Keratinocyte (primary cell): ENCODE results near the gene RSKR. TPM values are rescaled to one million over a fixed set of nuclear protein-coding genes. Genes with fewer than 3 reads are reported as not detected.
"Not testable (repeated sequence)": the region's sequence is repeated elsewhere in the genome, so short reads cannot be mapped to it uniquely, and the experiment has no call there.

ENCODE experiments used
- DNase-seq: peaks from one replicate; pipeline ENCODE4 v3.0.0-alpha.2; 2011; ENCODE audit warnings: low read depth, missing footprints, low spot score
- FAIRE-seq: peaks from 2 replicates; lab custom pipeline; 2011; peaks lifted over from hg19 to GRCh38; lab: Jason Lieb, UNC
- H2AFZ ChIP-seq: 2 replicates; pipeline ENCODE4 v1.6.0; 2012; ENCODE audit warnings: low read length, control low read depth, inconsistent platforms; ENCODE audit not compliant: control insufficient read depth
- H3K27ac ChIP-seq: 2 replicates; pipeline ENCODE4 v1.5.1; 2011; ENCODE audit warnings: low read length; ENCODE audit not compliant: control insufficient read depth, insufficient read depth
- H3K27me3 ChIP-seq: 3 replicates; pipeline ENCODE4 v1.6.0; 2011; ENCODE audit warnings: low read length; ENCODE audit not compliant: control insufficient read depth, insufficient read depth; ENCODE audit errors: extremely low read depth
- H3K36me3 ChIP-seq, 2 experiments: 2 replicates in 1 of 2; 3 replicates in 1 of 2; pipeline ENCODE4 v1.5.1; 2011; ENCODE audit warnings: low read length in 2 of 2, mild to moderate bottlenecking in 1 of 2; ENCODE audit not compliant: control insufficient read depth in 2 of 2, insufficient read depth in 2 of 2; ENCODE audit errors: extremely low read depth in 1 of 2
- H3K4me1 ChIP-seq: 3 replicates; pipeline ENCODE4 v1.5.1; 2011; ENCODE audit warnings: low read length; ENCODE audit not compliant: control insufficient read depth, insufficient read depth; ENCODE audit errors: extremely low read depth
- H3K4me2 ChIP-seq: 3 replicates; pipeline ENCODE4 v1.6.0; 2011; ENCODE audit warnings: low read depth, low read length; ENCODE audit not compliant: control insufficient read depth, insufficient read depth; ENCODE audit errors: extremely low read depth
- H3K4me3 ChIP-seq, 3 experiments: fragments of 200-600 bp in 1 of 3; sonication (generic) in 1 of 3; 2 replicates in 2 of 3; 3 replicates in 1 of 3; pipeline ENCODE4 v1.5.1; 2011 to 2016; ENCODE audit warnings: low read length in 3 of 3, mild to moderate bottlenecking in 3 of 3, control low read depth in 2 of 3, inconsistent platforms in 1 of 3, low read depth in 1 of 3, mixed read lengths in 1 of 3, mixed run types in 1 of 3, moderate library complexity in 1 of 3; ENCODE audit not compliant: control insufficient read depth in 2 of 3, insufficient read depth in 2 of 3; ENCODE audit errors: extremely low read depth in 1 of 3
- H3K79me2 ChIP-seq: 2 replicates; pipeline ENCODE4 v1.6.0; 2012; ENCODE audit warnings: low read length; ENCODE audit not compliant: control insufficient read depth, insufficient read depth
- H3K9ac ChIP-seq: 3 replicates; pipeline ENCODE4 v1.6.0; 2011; ENCODE audit warnings: low read length; ENCODE audit not compliant: control insufficient read depth, insufficient read depth; ENCODE audit errors: extremely low read depth
- H3K9me1 ChIP-seq: 3 replicates; pipeline ENCODE4 v1.6.0; 2011; ENCODE audit warnings: low read length; ENCODE audit not compliant: control insufficient read depth, insufficient read depth; ENCODE audit errors: extremely low read depth
- H3K9me3 ChIP-seq: 2 replicates; pipeline ENCODE4 v1.5.1; 2012; ENCODE audit warnings: low read depth, low read length; ENCODE audit not compliant: control insufficient read depth
- H4K20me1 ChIP-seq: 3 replicates; pipeline ENCODE4 v1.6.0; 2011; ENCODE audit warnings: low read length; ENCODE audit not compliant: control insufficient read depth, insufficient read depth; ENCODE audit errors: extremely low read depth
- EZH2 ChIP-seq: IDR thresholded peaks from one replicate; pipeline ENCODE4 v1.6.1; 2012; ENCODE audit warnings: inconsistent platforms, mild to moderate bottlenecking, low read length, moderate library complexity
- dilution Hi-C: fragments of 300-500 bp; cut with MboI; formaldehyde crosslinking; loops from one replicate; pipeline ENCODE4 v1.7.0; 2020; ENCODE audit warnings: low sequenced_read_pairs; ENCODE audit not compliant: extremely low pct_ligation_motif_present
- polyA plus RNA-seq, 5 experiments: library from polyadenylated mRNA; depleted of rRNA in 3 of 5; stranded (reverse) in 3 of 5; stranded (forward) in 1 of 5; unstranded in 1 of 5; fragments of >200 nt; gene quantifications; 1 replicate in 1 of 5; 2 replicates in 3 of 5; 3 replicates in 1 of 5; pipeline versions ENCODE4 v1.2.1 to v1.2.3, GENCODE V29; 2011 to 2012; ENCODE audit warnings: missing spikeins in 2 of 5, low read depth in 1 of 5, low replicate concordance in 1 of 5
- TF ChIP-seq, protein P1 (sequence below), 3 experiments: IDR thresholded peaks in 1 of 3; conservative IDR thresholded peaks in 1 of 3; optimal IDR thresholded peaks in 1 of 3; 2 replicates in 2 of 3; 3 replicates in 1 of 3; pipeline versions ENCODE3 to v1.5.1; 2011; ENCODE audit warnings: low read length in 3 of 3, mild to moderate bottlenecking in 3 of 3, moderate library complexity in 2 of 3, control low read depth in 1 of 3, inconsistent platforms in 1 of 3; ENCODE audit not compliant: insufficient read depth in 2 of 3; ENCODE audit errors: extremely low read depth in 1 of 3

RSKR gene
- polyA plus RNA-seq, 1 donor (not counting 4 experiments of a cell fraction or from before 2014, with no cell fraction given): 6.6 TPM

DNA sequence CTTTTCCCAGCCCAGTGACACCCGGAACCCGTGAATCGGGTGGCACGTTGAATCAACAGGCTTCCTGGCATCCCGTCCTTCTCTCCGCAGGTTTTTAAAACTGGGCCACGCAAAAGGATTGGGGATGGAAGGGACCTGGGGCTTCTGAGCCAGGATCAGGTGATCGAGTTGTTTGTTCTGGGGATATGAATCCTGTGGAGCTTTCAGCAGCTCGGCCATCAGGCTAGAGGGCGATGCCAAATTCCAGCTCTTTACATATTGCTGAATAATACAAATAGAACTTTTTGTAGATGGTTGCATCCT is 48.5 kb upstream of the RSKR start:
- no peak for DNase-seq
- H3K4me3 ChIP-seq: peak overlapping the region; percentile 53 to 93 (median 78)
- peaks cover 4 to 5% of the 10 kb centered on the region in 2 experiments for H3K36me3 ChIP-seq
- no peaks in the 10 kb centered on the region for H3K9me1 ChIP-seq
- TF ChIP-seq, protein P1, sequence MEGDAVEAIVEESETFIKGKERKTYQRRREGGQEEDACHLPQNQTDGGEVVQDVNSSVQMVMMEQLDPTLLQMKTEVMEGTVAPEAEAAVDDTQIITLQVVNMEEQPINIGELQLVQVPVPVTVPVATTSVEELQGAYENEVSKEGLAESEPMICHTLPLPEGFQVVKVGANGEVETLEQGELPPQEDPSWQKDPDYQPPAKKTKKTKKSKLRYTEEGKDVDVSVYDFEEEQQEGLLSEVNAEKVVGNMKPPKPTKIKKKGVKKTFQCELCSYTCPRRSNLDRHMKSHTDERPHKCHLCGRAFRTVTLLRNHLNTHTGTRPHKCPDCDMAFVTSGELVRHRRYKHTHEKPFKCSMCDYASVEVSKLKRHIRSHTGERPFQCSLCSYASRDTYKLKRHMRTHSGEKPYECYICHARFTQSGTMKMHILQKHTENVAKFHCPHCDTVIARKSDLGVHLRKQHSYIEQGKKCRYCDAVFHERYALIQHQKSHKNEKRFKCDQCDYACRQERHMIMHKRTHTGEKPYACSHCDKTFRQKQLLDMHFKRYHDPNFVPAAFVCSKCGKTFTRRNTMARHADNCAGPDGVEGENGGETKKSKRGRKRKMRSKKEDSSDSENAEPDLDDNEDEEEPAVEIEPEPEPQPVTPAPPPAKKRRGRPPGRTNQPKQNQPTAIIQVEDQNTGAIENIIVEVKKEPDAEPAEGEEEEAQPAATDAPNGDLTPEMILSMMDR (optimal IDR thresholded peaks at IDR 0.05 in 1 of 3, IDR thresholded peaks at IDR 0.05 in 1 of 3, conservative IDR thresholded peaks at IDR 0.05 in 1 of 3; ENCODE audit: extremely low read depth in 1 of 3, insufficient read depth in 2 of 3, low read length in 3 of 3): no peak
- TF ChIP-seq EZH2: no peak
- H3K4me1 ChIP-seq: peaks cover 20% of the 10 kb centered on the region
- dilution Hi-C loops: no loop called here
- peak overlapping the region; percentile 93 for H3K27ac ChIP-seq
- H3K9me3 ChIP-seq: no peaks in the 10 kb centered on the region
- H3K4me2 ChIP-seq: peak overlapping the region; percentile 87
- no peaks in the 10 kb centered on the region for H3K27me3 ChIP-seq
- H3K79me2 ChIP-seq: peaks cover 82% of the 10 kb centered on the region
- no peak for FAIRE-seq
- H3K9ac ChIP-seq: peak overlapping the region; percentile 96
- H2AFZ ChIP-seq: peak overlapping the region; percentile 85
- H4K20me1 ChIP-seq: peaks cover under 1% of the 10 kb centered on the region

DNA sequence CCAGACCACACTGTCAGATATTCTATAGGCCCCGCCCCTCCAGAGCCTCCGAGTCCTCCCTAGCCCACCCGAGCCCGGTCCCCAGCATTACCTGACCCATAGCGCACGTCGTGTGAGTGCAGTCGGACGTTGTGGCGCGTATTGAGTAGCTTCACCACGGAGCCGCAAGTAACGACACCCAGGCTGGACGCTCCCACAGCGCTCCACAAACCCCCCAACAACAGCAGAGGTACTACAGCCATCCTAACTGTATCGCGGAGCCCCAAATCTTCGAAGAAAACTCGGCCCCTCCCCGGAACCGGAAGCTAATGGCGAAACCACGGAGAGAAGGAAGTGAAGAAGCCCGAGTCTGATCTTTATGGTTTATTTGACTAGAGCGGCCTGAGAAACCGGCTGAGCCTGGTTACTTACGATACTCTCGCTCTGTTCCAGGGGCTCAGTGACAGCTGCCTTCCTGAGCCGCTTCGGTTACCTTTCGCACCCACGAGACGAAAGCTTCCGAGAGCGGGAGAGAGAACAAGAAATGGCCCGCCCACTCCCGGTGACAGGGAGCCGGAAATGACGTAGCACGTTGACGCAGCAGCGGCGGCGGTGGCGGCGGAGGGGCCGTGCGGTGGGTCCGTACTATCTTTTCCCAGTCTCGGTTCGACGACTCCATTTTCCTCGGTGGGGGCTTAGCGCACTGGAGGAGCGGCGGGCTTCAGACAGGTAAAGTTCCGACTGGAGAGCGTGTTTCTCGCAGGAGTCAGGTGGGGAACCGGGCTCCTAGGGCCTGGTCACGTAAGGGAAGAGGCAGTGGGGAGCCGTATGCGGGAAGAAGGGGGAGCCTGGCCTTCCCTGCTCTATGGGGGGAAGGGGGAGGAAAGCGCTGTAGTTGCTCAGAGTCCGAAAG is 47.9 kb upstream of the RSKR start, which contains the start of the genes SDF2 and SUPT6H:
TSS of gene SDF2 (minus strand) at position 272 of the 892 bp plus-strand sequence. CDS start at position 242, 30 bp downstream.
TSS of gene SUPT6H (plus strand) at position 571 of the 892 bp plus-strand sequence. CDS start 11,197 bp downstream, outside the sequence.
- peaks cover 4 to 5% of the 10 kb centered on the region in 2 experiments for H3K36me3 ChIP-seq
- dilution Hi-C loops: no loop called here
- no peak for FAIRE-seq
- no peaks in the 10 kb centered on the region for H4K20me1 ChIP-seq
- no peaks in the 10 kb centered on the region for H3K27me3 ChIP-seq
- peaks cover 19% of the 10 kb centered on the region for H3K4me1 ChIP-seq
- TF ChIP-seq, protein P1 (optimal IDR thresholded peaks at IDR 0.05 in 1 of 3, IDR thresholded peaks at IDR 0.05 in 1 of 3, conservative IDR thresholded peaks at IDR 0.05 in 1 of 3; ENCODE audit: extremely low read depth in 1 of 3, insufficient read depth in 2 of 3, low read length in 3 of 3): no peak
- no peak for TF ChIP-seq EZH2
- peak within 1 kb of the TSS; percentile 53 to 93 (median 78) for H3K4me3 ChIP-seq
- peak within 1 kb of the TSS; percentile 99 for H3K4me2 ChIP-seq
- H3K9me3 ChIP-seq: no peaks in the 10 kb centered on the region
- no peak for DNase-seq
- no peaks in the 10 kb centered on the region for H3K9me1 ChIP-seq
- peaks cover 83% of the 10 kb centered on the region for H3K79me2 ChIP-seq
- H2AFZ ChIP-seq: peak within 1 kb of the TSS; percentile 85
- H3K9ac ChIP-seq: peak within 1 kb of the TSS; percentile 96
- peak within 1 kb of the TSS; percentile 93 for H3K27ac ChIP-seq

DNA sequence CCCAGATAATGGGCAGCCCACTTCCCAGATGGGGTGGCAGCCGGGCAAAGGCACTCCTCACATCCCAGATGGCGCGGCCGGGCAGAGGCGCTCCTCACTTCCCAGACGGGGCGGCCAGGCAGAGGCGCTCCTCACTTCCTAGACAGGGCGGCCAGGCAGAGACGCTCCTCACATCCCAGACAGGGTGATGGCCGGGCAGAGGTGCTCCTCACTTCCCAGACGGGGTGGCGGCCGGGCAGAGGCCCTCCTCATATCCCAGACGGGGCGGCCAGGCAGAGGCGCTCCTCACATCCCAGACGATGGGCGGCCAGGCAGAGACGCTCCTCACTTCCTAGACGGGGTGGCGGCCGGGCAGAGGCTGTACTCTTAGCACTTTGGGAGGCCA is 45.5 kb upstream of the RSKR start:
- H3K4me3 ChIP-seq, H3K9me1 ChIP-seq, DNase-seq, H3K27ac ChIP-seq, H3K9me3 ChIP-seq, H3K9ac ChIP-seq, H3K4me2 ChIP-seq, H3K27me3 ChIP-seq, H2AFZ ChIP-seq, H4K20me1 ChIP-seq, FAIRE-seq, dilution Hi-C loops, H3K36me3 ChIP-seq: not testable (repeated sequence)
- H3K79me2 ChIP-seq: peaks cover 71% of the 10 kb centered on the region
- H3K4me1 ChIP-seq: peaks cover 19% of the 10 kb centered on the region
